H1 (cell line): Measurements from ENCODE around the gene GYPC. TPM values are rescaled to one million over a fixed set of nuclear protein-coding genes. Genes with fewer than 3 reads are reported as not detected.

Experiments used
- CTCF ChIA-PET: fragments of 300-600 bp; sonication (Branson Sonifier 250); formaldehyde crosslinking; loops from one replicate; lab custom pipeline; 2021; ENCODE audit not compliant: partially characterized antibody; lab: Charles Lee
- POLR2A ChIA-PET: fragments of 300-600 bp; sonication (Branson Sonifier 250); formaldehyde crosslinking; loops from one replicate; lab custom pipeline; 2021; ENCODE audit warnings: inconsistent platforms; ENCODE audit not compliant: partially characterized antibody; lab: Charles Lee
- DNase-seq, 2 experiments: peaks; one replicate each; pipeline versions ENCODE4 v3.0.0 to v3.0.0-alpha.2; 2010 to 2022; ENCODE audit warnings: low spot score in 2 of 2, low read depth in 1 of 2, mixed read lengths in 1 of 2
- FAIRE-seq: peaks from 2 replicates; lab custom pipeline; 2011; peaks lifted over from hg19 to GRCh38; lab: Jason Lieb, UNC
- H2AFZ ChIP-seq: 2 replicates; pipeline ENCODE4 v1.8.1; 2012; ENCODE audit warnings: low read length, inconsistent platforms
- H2AK5ac ChIP-seq: 2 replicates; pipeline ENCODE4 v1.6.1; 2013; ENCODE audit warnings: low read depth, low read length
- H2BK120ac ChIP-seq: replicated peaks from 2 replicates; pipeline ENCODE3; 2013; ENCODE audit warnings: low read depth, low read length, inconsistent platforms
- H2BK12ac ChIP-seq: 2 replicates; pipeline ENCODE4 v1.6.1; 2013; ENCODE audit warnings: low read depth, low read length
- H2BK15ac ChIP-seq: 2 replicates; pipeline ENCODE4 v1.6.1; 2013; ENCODE audit warnings: low read length
- H2BK20ac ChIP-seq: 2 replicates; pipeline ENCODE4 v1.6.1; 2013; ENCODE audit warnings: low read length
- H2BK5ac ChIP-seq: 2 replicates; pipeline ENCODE4 v1.6.1; 2013; ENCODE audit warnings: low read depth, low read length
- H3K14ac ChIP-seq: 2 replicates; pipeline ENCODE4 v1.6.1; 2013; ENCODE audit warnings: inconsistent platforms; ENCODE audit not compliant: insufficient read length
- H3K18ac ChIP-seq: 2 replicates; pipeline ENCODE4 v1.6.1; 2013; ENCODE audit warnings: low read length; ENCODE audit errors: extremely low read depth
- H3K23ac ChIP-seq: 2 replicates; pipeline ENCODE4 v1.6.1; 2013; ENCODE audit warnings: inconsistent platforms; ENCODE audit not compliant: insufficient read length
- H3K23me2 ChIP-seq: 2 replicates; pipeline ENCODE4 v1.6.1; 2013; ENCODE audit warnings: low read depth, low read length
- H3K27ac ChIP-seq: 2 replicates; pipeline ENCODE4 v1.6.1; 2011; ENCODE audit warnings: low read depth, low read length, inconsistent platforms
- H3K27me3 ChIP-seq, 4 experiments: replicated peaks in 1 of 4; 1 replicate in 1 of 4; 2 replicates in 3 of 4; pipeline versions ENCODE4 v1.6.1 to v1.8.1; 2011 to 2013; ENCODE audit warnings: low read length in 3 of 4, mild to moderate bottlenecking in 3 of 4, inconsistent platforms in 2 of 4, mixed read lengths in 2 of 4, moderate library complexity in 1 of 4; ENCODE audit not compliant: control insufficient read depth in 3 of 4, insufficient read depth in 3 of 4; ENCODE audit errors: extremely low read depth in 1 of 4
- H3K36me3 ChIP-seq, 4 experiments: 2 replicates each; pipeline versions ENCODE4 v1.6.1 to v1.8.1; 2011 to 2013; ENCODE audit warnings: mild to moderate bottlenecking in 4 of 4, low read length in 3 of 4, moderate library complexity in 2 of 4, control low read depth in 1 of 4, inconsistent platforms in 1 of 4; ENCODE audit not compliant: insufficient read depth in 4 of 4, control insufficient read depth in 2 of 4
- H3K4ac ChIP-seq: replicated peaks from 2 replicates; pipeline ENCODE3; 2013; ENCODE audit warnings: low read length, low read depth, mixed read lengths, inconsistent platforms; ENCODE audit not compliant: insufficient read length
- H3K4me1 ChIP-seq, 4 experiments: replicated peaks in 1 of 4; 1 replicate in 1 of 4; 2 replicates in 3 of 4; pipeline versions ENCODE4 v1.6.1 to v1.8.1; 2011 to 2013; ENCODE audit warnings: low read length in 3 of 4, inconsistent platforms in 2 of 4, mixed read lengths in 1 of 4; ENCODE audit not compliant: insufficient read depth in 4 of 4, control insufficient read depth in 3 of 4
- H3K4me2 ChIP-seq, 2 experiments: 2 replicates each; pipeline versions ENCODE4 v1.6.1 to v1.8.1; 2011 to 2013; ENCODE audit warnings: low read depth in 2 of 2, low read length in 2 of 2, control low read depth in 1 of 2, inconsistent platforms in 1 of 2, mild to moderate bottlenecking in 1 of 2; ENCODE audit not compliant: insufficient read depth in 1 of 2
- H3K4me3 ChIP-seq, 4 experiments: fragments of 200-600, 300-600 bp in 1 of 4; sonication (generic), shearing (Covaris generic), sonication (Bioruptor Twin) in 1 of 4; 2 replicates each; pipeline versions ENCODE4 v1.5.1 to v1.8.1; 2011 to 2016; ENCODE audit warnings: low read length in 4 of 4, low read depth in 3 of 4, control low read depth in 2 of 4, inconsistent platforms in 2 of 4, mild to moderate bottlenecking in 2 of 4, mixed read lengths in 1 of 4, moderate library complexity in 1 of 4; ENCODE audit not compliant: insufficient read depth in 2 of 4; ENCODE audit errors: extremely low read depth in 1 of 4
- H3K56ac ChIP-seq: replicated peaks from 2 replicates; pipeline ENCODE3; 2013; ENCODE audit warnings: low read depth, mild to moderate bottlenecking, mixed read lengths, low read length, inconsistent platforms; ENCODE audit not compliant: insufficient read length
- H3K79me1 ChIP-seq: 2 replicates; pipeline ENCODE4 v1.6.1; 2013; ENCODE audit warnings: low read depth, low read length, control low read depth
- H3K79me2 ChIP-seq, 2 experiments: 2 replicates each; pipeline versions ENCODE4 v1.6.1 to v1.8.1; 2012 to 2013; ENCODE audit warnings: low read length in 2 of 2, mild to moderate bottlenecking in 2 of 2, inconsistent platforms in 1 of 2; ENCODE audit not compliant: insufficient read depth in 2 of 2, control insufficient read depth in 1 of 2
- H3K9ac ChIP-seq, 4 experiments: replicated peaks in 1 of 4; 1 replicate in 1 of 4; 2 replicates in 3 of 4; pipeline versions ENCODE4 v1.6.1 to v1.8.1; 2011 to 2013; ENCODE audit warnings: low read depth in 3 of 4, low read length in 3 of 4, control low read depth in 2 of 4, mild to moderate bottlenecking in 2 of 4, moderate library complexity in 2 of 4, inconsistent platforms in 1 of 4; ENCODE audit errors: extremely low read depth in 1 of 4
- H3K9me3 ChIP-seq, 2 experiments: 2 replicates each; pipeline versions ENCODE4 v1.6.1 to v1.8.1; 2012 to 2013; ENCODE audit warnings: mild to moderate bottlenecking in 2 of 2, moderate library complexity in 2 of 2, control low read depth in 1 of 2, inconsistent platforms in 1 of 2, low read depth in 1 of 2, low read length in 1 of 2, mixed read lengths in 1 of 2; ENCODE audit not compliant: insufficient read depth in 2 of 2
- H4K20me1 ChIP-seq, 2 experiments: replicated peaks in 1 of 2; 2 replicates each; pipeline versions ENCODE3 to v1.8.1; 2011 to 2013; ENCODE audit warnings: inconsistent platforms in 2 of 2, low read length in 2 of 2, mild to moderate bottlenecking in 1 of 2; ENCODE audit not compliant: insufficient read depth in 2 of 2, control insufficient read depth in 1 of 2
- H4K5ac ChIP-seq: 2 replicates; pipeline ENCODE4 v1.6.1; 2013; ENCODE audit warnings: low read length, low read depth, mixed read lengths, inconsistent platforms; ENCODE audit not compliant: insufficient read length
- H4K8ac ChIP-seq: 2 replicates; pipeline ENCODE4 v1.8.0; 2013; ENCODE audit warnings: mild to moderate bottlenecking, moderate library complexity, low read length, inconsistent platforms; ENCODE audit not compliant: insufficient read depth; ENCODE audit errors: extremely low read depth
- H4K91ac ChIP-seq: replicated peaks from 2 replicates; pipeline ENCODE3; 2013; ENCODE audit warnings: low read length, mixed read lengths, inconsistent platforms; ENCODE audit not compliant: insufficient read length
- BRCA1 ChIP-seq: IDR thresholded peaks from 2 replicates; pipeline ENCODE4 v1.6.1; 2012; ENCODE audit warnings: low read depth, low read length, improper control_type of control experiment
- POLR2A ChIP-seq, 2 experiments: IDR thresholded peaks; 1 replicate in 1 of 2; 2 replicates in 1 of 2; pipeline ENCODE4 v1.6.1; 2011; ENCODE audit warnings: low read depth in 2 of 2, low read length in 2 of 2, mild to moderate bottlenecking in 2 of 2; ENCODE audit errors: control extremely low read depth in 1 of 2
- POLR2AphosphoS5 ChIP-seq: IDR thresholded peaks from 2 replicates; pipeline ENCODE4 v1.6.1; 2011; ENCODE audit warnings: low read depth, low read length
- WGBS, 2 experiments: shearing (Covaris generic) in 1 of 2; methylation state at CpG; one replicate each; pipeline versions ENCODE4 v1.1.6 to v1.1.7; 2013 to 2015; ENCODE audit warnings: low lambda C conversion rate in 2 of 2, mixed read lengths in 2 of 2, inconsistent platforms in 1 of 2, low coverage in 1 of 2, missing lambda C conversion rate in 1 of 2; ENCODE audit not compliant: insufficient replicate concordance in 2 of 2, insufficient coverage in 1 of 2, insufficient read length in 1 of 2; ENCODE audit errors: extremely low coverage in 1 of 2, missing lambda C conversion rate in 1 of 2; 5-methylcytosine and 5-hydroxymethylcytosine counted together
- polyA plus RNA-seq, 7 experiments: library from polyadenylated mRNA; depleted of rRNA in 3 of 7; stranded (reverse) in 5 of 7; unstranded in 2 of 7; fragments of >200 nt in 5 of 7; fragments of 200-250 nt in 2 of 7; gene quantifications; 1 replicate in 5 of 7; 2 replicates in 1 of 7; 4 replicates in 1 of 7; pipeline versions ENCODE4 v1.2.1 to v1.2.3, GENCODE V29; 2011 to 2013; ENCODE audit warnings: missing spikeins in 2 of 7, mixed read lengths in 2 of 7
- total RNA-seq: library from RNA; stranded (reverse); fragmentation: NEBNext Ultra II Directional; extraction: Animal tissue kit (Norgen Biotek cat#: 25700); gene quantifications from 2 replicates; pipeline ENCODE4 v1.2.1, GENCODE V29; 2021
- TF ChIP-seq, protein P1 (sequence below): IDR thresholded peaks from 2 replicates; pipeline ENCODE4 v1.6.1; 2012; ENCODE audit warnings: inconsistent platforms

Gene GYPC
- total and polyA plus RNA-seq, 2 of the 8 experiments (the other 6 are each of a cell fraction or from before 2014, with no cell fraction given): 26.8 to 53.6 TPM

DNA sequence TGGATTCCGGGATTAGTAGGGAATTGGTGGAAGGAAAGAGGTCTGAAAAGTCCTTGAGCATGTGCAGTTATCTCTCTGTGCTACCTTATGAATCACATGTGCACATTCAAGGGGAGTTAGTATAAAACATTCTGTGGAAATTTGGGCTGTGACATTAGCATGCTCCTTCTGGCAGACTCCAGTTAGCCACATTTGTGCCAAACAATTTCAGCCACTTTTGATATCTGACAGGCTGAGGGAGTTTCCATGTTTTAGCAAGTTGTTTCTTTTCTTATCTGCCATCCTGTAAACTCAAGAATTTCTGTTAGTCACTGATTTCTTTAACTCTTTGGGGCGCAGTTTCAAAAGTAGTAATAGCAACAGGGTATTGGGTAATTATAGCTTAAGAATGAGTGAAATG lies 28.3 kb upstream of the GYPC start:
- H3K27me3 ChIP-seq: no peaks in the 10 kb centered on the region; a peak in 1 of 7 replicates
- no peak overlapping the region for H3K14ac ChIP-seq
- no peak overlapping the region for H3K27ac ChIP-seq
- H3K23ac ChIP-seq: no peak overlapping the region
- H3K4me2 ChIP-seq: no peak overlapping the region
- no peak overlapping the region for H4K8ac ChIP-seq
- H2BK20ac ChIP-seq: no peak overlapping the region
- H2BK12ac ChIP-seq: no peak overlapping the region
- H3K79me1 ChIP-seq: no peaks in the 10 kb centered on the region
- no peak overlapping the region for H2BK15ac ChIP-seq
- H2BK5ac ChIP-seq: no peak overlapping the region
- H3K9ac ChIP-seq: no peak overlapping the region
- no peaks in the 10 kb centered on the region for H4K20me1 ChIP-seq
- no peak overlapping the region for H3K56ac ChIP-seq
- no peak overlapping the region for H2BK120ac ChIP-seq
- no peaks in the 10 kb centered on the region for H3K36me3 ChIP-seq
- no peak overlapping the region for H3K4ac ChIP-seq
- H3K9me3 ChIP-seq: no peaks in the 10 kb centered on the region
- no peaks in the 10 kb centered on the region for H3K23me2 ChIP-seq
- H2AK5ac ChIP-seq: no peak overlapping the region
- no peak overlapping the region for H4K5ac ChIP-seq
- no peaks in the 10 kb centered on the region for H3K79me2 ChIP-seq
- no peaks in the 10 kb centered on the region for H3K4me1 ChIP-seq
- TF ChIP-seq POLR2A (IDR thresholded peaks at IDR 0.05; ENCODE audit: control extremely low read depth in 1 of 2, low read depth in 2 of 2, low read length in 2 of 2): no peak
- TF ChIP-seq, protein P1, sequence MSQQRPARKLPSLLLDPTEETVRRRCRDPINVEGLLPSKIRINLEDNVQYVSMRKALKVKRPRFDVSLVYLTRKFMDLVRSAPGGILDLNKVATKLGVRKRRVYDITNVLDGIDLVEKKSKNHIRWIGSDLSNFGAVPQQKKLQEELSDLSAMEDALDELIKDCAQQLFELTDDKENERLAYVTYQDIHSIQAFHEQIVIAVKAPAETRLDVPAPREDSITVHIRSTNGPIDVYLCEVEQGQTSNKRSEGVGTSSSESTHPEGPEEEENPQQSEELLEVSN: no peak
- TF ChIP-seq POLR2AphosphoS5: no peak
- TF ChIP-seq BRCA1: no peak
- no peak overlapping the region for H3K18ac ChIP-seq
- H2AFZ ChIP-seq: no peak overlapping the region
- CTCF ChIA-PET: interaction anchor here (0.5 to 1.7 kb wide), 4 partner anchors 8 to 365 kb away, joined by 3 to 5 read pairs (median 4); no protein-coding TSS in a partner anchor
- DNase-seq (no peak), FAIRE-seq (no peak)
- POLR2A ChIA-PET: no interaction called here
- H4K91ac ChIP-seq: no peak overlapping the region
- 89% methylated on average over 2 of the region's 2 CpGs; no CpG with 5 or more reads in 1 of the 2 experiments for WGBS, 2 experiments
- H3K4me3 ChIP-seq: no peak overlapping the region
